Measurements from ENCODE around the gene RAMAC. TPM values are rescaled to one million over a fixed set of nuclear protein-coding genes. Genes with fewer than 3 reads are reported as not detected.

RAMAC gene
- total RNA-seq, 1 donor from 2014 or later: 30.7 TPM

DNA sequence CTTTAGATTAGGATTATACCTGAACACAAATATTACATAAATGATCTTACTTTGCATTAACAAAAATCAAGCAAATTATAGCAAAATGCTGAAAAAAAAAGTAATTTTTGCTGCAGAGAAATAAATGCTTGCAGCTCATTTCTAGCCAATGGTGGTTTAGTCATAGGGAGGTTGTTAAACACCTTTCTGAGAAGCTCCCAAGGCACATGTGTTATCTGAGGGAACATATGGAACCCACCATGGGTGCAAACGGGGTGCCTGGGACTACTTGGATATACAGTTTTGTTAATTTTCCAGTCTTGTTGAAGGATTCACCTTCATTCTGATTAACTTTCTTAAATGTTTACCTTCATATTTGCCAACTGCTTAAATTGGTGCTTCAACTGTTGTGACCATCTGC lies 8.9 kb upstream of the RAMAC start:
- Mint-ChIP-seq H3K27me3 (ENCODE audit: low read depth) (no peaks in the 10 kb centered on the region), H3K27ac (no peak overlapping the region), H3K4me1 (no peaks in the 10 kb centered on the region), H3K9me3 (no peaks in the 10 kb centered on the region), H3K4me3 (no peak overlapping the region), H3K36me3 (no peaks in the 10 kb centered on the region)
- no peak for DNase-seq (ENCODE audit: low spot score in 2 of 2, unreplicated experiment in 2 of 2)
- TF ChIP-seq, protein P1, sequence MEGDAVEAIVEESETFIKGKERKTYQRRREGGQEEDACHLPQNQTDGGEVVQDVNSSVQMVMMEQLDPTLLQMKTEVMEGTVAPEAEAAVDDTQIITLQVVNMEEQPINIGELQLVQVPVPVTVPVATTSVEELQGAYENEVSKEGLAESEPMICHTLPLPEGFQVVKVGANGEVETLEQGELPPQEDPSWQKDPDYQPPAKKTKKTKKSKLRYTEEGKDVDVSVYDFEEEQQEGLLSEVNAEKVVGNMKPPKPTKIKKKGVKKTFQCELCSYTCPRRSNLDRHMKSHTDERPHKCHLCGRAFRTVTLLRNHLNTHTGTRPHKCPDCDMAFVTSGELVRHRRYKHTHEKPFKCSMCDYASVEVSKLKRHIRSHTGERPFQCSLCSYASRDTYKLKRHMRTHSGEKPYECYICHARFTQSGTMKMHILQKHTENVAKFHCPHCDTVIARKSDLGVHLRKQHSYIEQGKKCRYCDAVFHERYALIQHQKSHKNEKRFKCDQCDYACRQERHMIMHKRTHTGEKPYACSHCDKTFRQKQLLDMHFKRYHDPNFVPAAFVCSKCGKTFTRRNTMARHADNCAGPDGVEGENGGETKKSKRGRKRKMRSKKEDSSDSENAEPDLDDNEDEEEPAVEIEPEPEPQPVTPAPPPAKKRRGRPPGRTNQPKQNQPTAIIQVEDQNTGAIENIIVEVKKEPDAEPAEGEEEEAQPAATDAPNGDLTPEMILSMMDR (IDR thresholded peaks at IDR 0.05; ENCODE audit: unreplicated experiment): no peak

DNA sequence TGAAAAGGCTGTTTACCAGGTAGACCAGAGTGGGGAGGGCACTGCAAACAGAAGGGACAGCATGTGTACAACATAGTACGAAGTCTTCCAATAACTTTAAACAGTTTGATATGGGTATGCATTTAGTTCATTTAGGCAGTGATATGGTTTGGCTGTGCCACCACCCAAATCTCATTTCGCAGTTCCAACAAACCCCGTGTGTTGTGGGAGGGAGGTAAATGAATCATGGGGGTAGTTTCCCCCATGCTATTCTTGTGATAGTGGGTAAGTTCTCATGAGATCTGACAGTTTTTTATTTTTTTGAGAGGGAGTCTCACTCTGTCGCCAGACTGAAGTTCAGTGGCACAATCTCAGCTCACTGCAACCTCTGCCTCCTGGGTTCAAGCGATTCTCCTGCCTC lies 7.6 kb upstream of the RAMAC start:
- TF ChIP-seq, protein P1 (IDR thresholded peaks at IDR 0.05; ENCODE audit: unreplicated experiment): no peak
- Mint-ChIP-seq H3K9me3 (no peaks in the 10 kb centered on the region), H3K4me3 (no peak overlapping the region), H3K4me1 (no peaks in the 10 kb centered on the region), H3K27ac (no peak overlapping the region), H3K27me3 (ENCODE audit: low read depth) (no peaks in the 10 kb centered on the region), H3K36me3 (no peaks in the 10 kb centered on the region)
- no peak for DNase-seq (ENCODE audit: low spot score in 2 of 2, unreplicated experiment in 2 of 2)

GRCh38 chr15:82979726-82980125 lies 6.3 kb upstream of the RAMAC start:
- H3K27ac Mint-ChIP-seq: no peak overlapping the region
- DNase-seq (ENCODE audit: low spot score in 2 of 2, unreplicated experiment in 2 of 2): no peak
- H3K36me3 Mint-ChIP-seq: no peaks in the 10 kb centered on the region
- no peaks in the 10 kb centered on the region for H3K9me3 Mint-ChIP-seq
- no peak overlapping the region for H3K4me3 Mint-ChIP-seq
- TF ChIP-seq, protein P1 (IDR thresholded peaks at IDR 0.05; ENCODE audit: unreplicated experiment): no peak
- H3K27me3 Mint-ChIP-seq (ENCODE audit: low read depth): no peaks in the 10 kb centered on the region
- H3K4me1 Mint-ChIP-seq: no peaks in the 10 kb centered on the region

- no peak overlapping the region for H3K4me3 Mint-ChIP-seq
- peaks cover 8% of the 10 kb centered on the region for H3K4me1 Mint-ChIP-seq
- H3K36me3 Mint-ChIP-seq: no peaks in the 10 kb centered on the region
Observed at GRCh38 chr15:82980981-82981380, 5.0 kb upstream of the RAMAC start.

DNA sequence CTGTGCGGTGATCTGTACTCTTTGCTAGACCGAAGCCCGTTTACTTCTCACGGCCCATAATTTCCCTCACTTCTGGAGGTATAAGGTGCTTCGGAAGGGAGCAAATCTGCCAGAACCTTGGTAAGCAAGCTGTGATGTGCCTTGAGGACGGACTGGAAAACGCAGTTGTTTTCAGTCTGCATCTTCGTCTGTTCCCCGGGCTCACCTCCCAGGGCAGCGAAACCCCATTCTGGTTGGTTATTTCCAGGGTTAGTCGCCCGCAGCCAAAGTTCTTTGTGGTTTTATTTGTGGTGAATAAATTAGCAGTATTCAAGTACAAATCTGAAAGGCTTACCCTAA lies 401 bp downstream of the RAMAC start:
- peak overlapping the region; percentile 96 for H3K27ac Mint-ChIP-seq
- peaks cover 18% of the 10 kb centered on the region for H3K4me1 Mint-ChIP-seq
- no peaks in the 10 kb centered on the region for H3K9me3 Mint-ChIP-seq
- H3K4me3 Mint-ChIP-seq: peak overlapping the region; percentile 94
- peaks cover 18% of the 10 kb centered on the region for H3K36me3 Mint-ChIP-seq
- no peaks in the 10 kb centered on the region for H3K27me3 Mint-ChIP-seq (ENCODE audit: low read depth)
- no peak for DNase-seq (ENCODE audit: low spot score in 2 of 2, unreplicated experiment in 2 of 2)
- TF ChIP-seq, protein P1 (IDR thresholded peaks at IDR 0.05; ENCODE audit: unreplicated experiment): no peak

More at GRCh38 chr15:82980981-82981380, 5.0 kb upstream of the RAMAC start:
- no peaks in the 10 kb centered on the region for H3K27me3 Mint-ChIP-seq (ENCODE audit: low read depth)
- TF ChIP-seq, protein P1 (IDR thresholded peaks at IDR 0.05; ENCODE audit: unreplicated experiment): no peak
- H3K9me3 Mint-ChIP-seq: no peaks in the 10 kb centered on the region
- no peak for DNase-seq (ENCODE audit: low spot score in 2 of 2, unreplicated experiment in 2 of 2)
- no peak overlapping the region for H3K27ac Mint-ChIP-seq

DNA sequence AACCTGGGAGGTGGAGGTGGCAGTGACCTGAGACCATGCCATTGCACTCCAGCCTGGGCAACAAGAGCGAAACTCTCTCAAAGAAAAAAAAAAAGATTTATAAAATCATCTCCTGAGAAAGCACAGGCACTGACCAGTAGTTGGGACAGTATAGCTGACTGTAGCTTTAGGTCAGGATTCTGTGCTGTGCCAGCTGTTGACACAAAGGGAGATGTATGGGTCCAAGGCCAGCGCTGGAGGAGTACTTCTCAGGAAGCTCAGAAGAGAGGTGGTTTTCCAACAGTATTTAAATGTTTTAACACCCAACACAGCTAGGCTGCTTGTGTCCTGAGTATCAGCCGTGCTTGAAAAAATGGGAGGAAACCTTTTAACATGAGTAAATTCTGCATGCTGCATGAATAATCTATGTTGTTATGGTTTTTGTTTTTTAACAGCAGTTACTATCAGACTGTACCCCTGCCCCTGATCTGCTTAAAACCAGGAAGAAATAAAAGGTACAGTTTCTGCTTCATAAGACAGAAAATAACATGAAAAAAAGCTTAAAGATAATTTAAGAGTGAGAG lies 6.5 kb downstream of the RAMAC start:
- Mint-ChIP-seq H3K36me3 (peaks cover 17% of the 10 kb centered on the region), H3K9me3 (no peaks in the 10 kb centered on the region), H3K27ac (no peak overlapping the region), H3K4me1 (peaks cover under 1% of the 10 kb centered on the region), H3K4me3 (no peak overlapping the region), H3K27me3 (ENCODE audit: low read depth) (no peaks in the 10 kb centered on the region)
- TF ChIP-seq, protein P1 (IDR thresholded peaks at IDR 0.05; ENCODE audit: unreplicated experiment): no peak
- no peak for DNase-seq (ENCODE audit: low spot score in 2 of 2, unreplicated experiment in 2 of 2)
